ENCODE data around the gene KCNMA1. TPM values are rescaled to one million over a fixed set of nuclear protein-coding genes. Genes with fewer than 3 reads are reported as not detected.

KCNMA1 gene
- polyA plus RNA-seq, 1 of the 3 experiments (the other 2 are of a cell fraction): 107 TPM

DNA sequence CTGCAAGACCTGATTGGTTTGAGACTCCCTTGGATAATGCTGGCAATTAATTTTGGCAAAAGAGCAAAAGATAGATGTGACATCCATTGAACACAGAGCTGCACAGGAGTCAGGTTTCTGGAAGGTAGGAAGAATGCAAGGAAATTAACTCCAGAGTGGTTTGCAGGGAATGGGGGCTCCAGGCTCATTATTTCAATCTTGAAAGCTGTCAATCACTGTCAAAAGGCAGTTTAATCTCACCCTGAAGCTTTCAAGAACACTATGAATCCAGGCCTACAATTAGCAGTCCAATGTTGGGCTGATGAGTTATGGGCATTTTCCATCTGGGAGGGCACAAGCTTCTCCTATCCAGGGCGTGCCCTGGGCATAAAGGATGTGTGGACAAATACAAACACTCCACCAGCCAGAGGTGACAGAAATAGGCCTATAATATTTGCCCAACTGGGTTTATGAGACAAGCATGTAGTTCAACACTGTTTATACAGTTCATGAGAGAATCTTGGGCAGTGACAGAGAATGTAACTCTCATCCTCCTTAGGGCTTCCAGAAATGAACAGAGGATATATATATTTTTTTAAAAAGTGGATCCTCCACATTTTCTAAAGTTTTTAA is 80.5 kb downstream of the KCNMA1 start:
- Histone ChIP-seq H3F3A (replicated peaks; ENCODE audit: insufficient read depth) (peaks cover 3% of the 10 kb centered on the region), H3K4me2 (no peak overlapping the region), H3K27me3 (ENCODE audit: insufficient read depth) (no peaks in the 10 kb centered on the region), H4K20me1 (ENCODE audit: insufficient read depth) (no peaks in the 10 kb centered on the region), H3K4me3 (ENCODE audit: low read depth in 2 of 2, low read length in 1 of 2) (no peak overlapping the region), H3K9me2 (no peaks in the 10 kb centered on the region), H3K79me2 (ENCODE audit: insufficient read depth) (no peaks in the 10 kb centered on the region), H3K9me3 (no peaks in the 10 kb centered on the region), H3K36me3 (replicated peaks in 1 of 2; ENCODE audit: control insufficient read depth in 1 of 2, insufficient read depth in 2 of 2, low read length in 1 of 2) (no peaks in the 10 kb centered on the region), H2AFZ (ENCODE audit: low read depth) (no peak overlapping the region), H3K27ac (ENCODE audit: low read depth in 2 of 2, low read length in 1 of 2) (no peak overlapping the region), H3K9ac (no peak overlapping the region), H3K4me1 (ENCODE audit: control insufficient read depth in 1 of 2, insufficient read depth in 2 of 2, low read depth in 1 of 2, low read length in 1 of 2) (peaks cover 0 to 5% of the 10 kb centered on the region in 2 experiments; a peak in 1 of 4 replicates)
- ChIA-PET POLR2A (no interaction called here), CTCF (interaction anchor here (0.9 kb wide), 1 partner anchor 370 kb away, joined by 3 read pairs; no protein-coding TSS in a partner anchor)
- TF ChIP-seq TCF12 (IDR thresholded peaks at IDR 0.05): 0 out of 2 replicates have a peak, but pooled peaks have one; percentile 7
- no peak for TF ChIP-seq EZH2phosphoT487 (IDR thresholded peaks at IDR 0.05; ENCODE audit: borderline replicate concordance, low read depth)
- TF ChIP-seq, protein P1, sequence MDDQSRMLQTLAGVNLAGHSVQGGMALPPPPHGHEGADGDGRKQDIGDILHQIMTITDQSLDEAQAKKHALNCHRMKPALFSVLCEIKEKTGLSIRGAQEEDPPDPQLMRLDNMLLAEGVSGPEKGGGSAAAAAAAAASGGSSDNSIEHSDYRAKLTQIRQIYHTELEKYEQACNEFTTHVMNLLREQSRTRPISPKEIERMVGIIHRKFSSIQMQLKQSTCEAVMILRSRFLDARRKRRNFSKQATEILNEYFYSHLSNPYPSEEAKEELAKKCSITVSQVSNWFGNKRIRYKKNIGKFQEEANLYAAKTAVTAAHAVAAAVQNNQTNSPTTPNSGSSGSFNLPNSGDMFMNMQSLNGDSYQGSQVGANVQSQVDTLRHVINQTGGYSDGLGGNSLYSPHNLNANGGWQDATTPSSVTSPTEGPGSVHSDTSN (IDR thresholded peaks at IDR 0.05): peak; percentile 26; the same call in 1 of the 2 replicates
- no peak for TF ChIP-seq MEF2A (IDR thresholded peaks at IDR 0.05; ENCODE audit: borderline replicate concordance, low read depth)
- no peak for TF ChIP-seq RCOR1 (IDR thresholded peaks at IDR 0.05; ENCODE audit: low read length)
- TF ChIP-seq, protein P2, sequence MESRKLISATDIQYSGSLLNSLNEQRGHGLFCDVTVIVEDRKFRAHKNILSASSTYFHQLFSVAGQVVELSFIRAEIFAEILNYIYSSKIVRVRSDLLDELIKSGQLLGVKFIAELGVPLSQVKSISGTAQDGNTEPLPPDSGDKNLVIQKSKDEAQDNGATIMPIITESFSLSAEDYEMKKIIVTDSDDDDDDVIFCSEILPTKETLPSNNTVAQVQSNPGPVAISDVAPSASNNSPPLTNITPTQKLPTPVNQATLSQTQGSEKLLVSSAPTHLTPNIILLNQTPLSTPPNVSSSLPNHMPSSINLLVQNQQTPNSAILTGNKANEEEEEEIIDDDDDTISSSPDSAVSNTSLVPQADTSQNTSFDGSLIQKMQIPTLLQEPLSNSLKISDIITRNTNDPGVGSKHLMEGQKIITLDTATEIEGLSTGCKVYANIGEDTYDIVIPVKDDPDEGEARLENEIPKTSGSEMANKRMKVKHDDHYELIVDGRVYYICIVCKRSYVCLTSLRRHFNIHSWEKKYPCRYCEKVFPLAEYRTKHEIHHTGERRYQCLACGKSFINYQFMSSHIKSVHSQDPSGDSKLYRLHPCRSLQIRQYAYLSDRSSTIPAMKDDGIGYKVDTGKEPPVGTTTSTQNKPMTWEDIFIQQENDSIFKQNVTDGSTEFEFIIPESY (IDR thresholded peaks at IDR 0.05; ENCODE audit: borderline replicate concordance, low read depth): no peak
- WGBS (ENCODE audit: low lambda C conversion rate): 89% methylated on average over 1 of the region's 1 CpG
- DNase-seq: no peak

DNA sequence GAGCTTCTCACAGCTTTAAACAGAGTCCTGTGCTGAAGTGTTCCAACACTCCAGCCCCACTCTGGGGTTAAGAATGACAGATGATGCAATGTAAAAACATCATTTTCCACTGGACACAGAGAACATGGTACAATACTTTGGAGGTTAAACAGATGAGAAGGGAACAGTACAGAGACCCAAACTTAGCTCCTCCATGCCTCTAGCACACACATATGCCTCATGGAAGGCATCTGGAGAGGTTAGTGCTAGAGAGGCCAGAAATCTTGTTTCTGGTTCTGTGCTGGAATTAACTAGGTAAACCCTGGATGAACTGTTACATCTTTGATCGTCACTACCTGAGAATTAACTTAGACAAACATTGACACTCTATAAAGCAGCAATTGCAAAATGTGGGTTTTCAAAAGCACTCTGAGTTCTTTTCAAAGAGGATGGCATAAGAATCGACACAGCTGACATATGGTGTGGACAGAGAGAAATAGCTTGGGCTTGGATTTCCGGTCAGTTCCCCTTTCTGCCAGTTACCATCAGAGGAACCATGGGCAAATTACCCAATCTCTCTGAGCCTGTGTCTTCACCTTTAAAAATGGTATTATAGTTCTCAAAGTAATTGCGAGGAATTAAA is 81.9 kb downstream of the KCNMA1 start:
- H2AFZ ChIP-seq (ENCODE audit: low read depth): no peak overlapping the region
- H3F3A ChIP-seq (replicated peaks; ENCODE audit: insufficient read depth): peaks cover 3% of the 10 kb centered on the region
- H3K27me3 ChIP-seq (ENCODE audit: insufficient read depth): no peaks in the 10 kb centered on the region
- no peaks in the 10 kb centered on the region for H4K20me1 ChIP-seq (ENCODE audit: insufficient read depth)
- no peak overlapping the region for H3K4me2 ChIP-seq
- H3K9me3 ChIP-seq: no peaks in the 10 kb centered on the region
- DNase-seq: no peak
- no peak overlapping the region for H3K9ac ChIP-seq
- no peak overlapping the region for H3K27ac ChIP-seq (ENCODE audit: low read depth in 2 of 2, low read length in 1 of 2)
- H3K79me2 ChIP-seq (ENCODE audit: insufficient read depth): no peaks in the 10 kb centered on the region
- 85% methylated on average over 4 of the region's 4 CpGs for WGBS (ENCODE audit: low lambda C conversion rate)
- H3K4me3 ChIP-seq (ENCODE audit: low read depth in 2 of 2, low read length in 1 of 2): no peak overlapping the region
- H3K4me1 ChIP-seq (ENCODE audit: control insufficient read depth in 1 of 2, insufficient read depth in 2 of 2, low read depth in 1 of 2, low read length in 1 of 2): peaks cover 0 to 5% of the 10 kb centered on the region in 2 experiments; a peak in 1 of 4 replicates
- H3K9me2 ChIP-seq: no peaks in the 10 kb centered on the region
- ChIA-PET CTCF (no interaction called here), POLR2A (no interaction called here)
- H3K36me3 ChIP-seq (replicated peaks in 1 of 2; ENCODE audit: control insufficient read depth in 1 of 2, insufficient read depth in 2 of 2, low read length in 1 of 2): no peaks in the 10 kb centered on the region
- TF ChIP-seq, protein P3, sequence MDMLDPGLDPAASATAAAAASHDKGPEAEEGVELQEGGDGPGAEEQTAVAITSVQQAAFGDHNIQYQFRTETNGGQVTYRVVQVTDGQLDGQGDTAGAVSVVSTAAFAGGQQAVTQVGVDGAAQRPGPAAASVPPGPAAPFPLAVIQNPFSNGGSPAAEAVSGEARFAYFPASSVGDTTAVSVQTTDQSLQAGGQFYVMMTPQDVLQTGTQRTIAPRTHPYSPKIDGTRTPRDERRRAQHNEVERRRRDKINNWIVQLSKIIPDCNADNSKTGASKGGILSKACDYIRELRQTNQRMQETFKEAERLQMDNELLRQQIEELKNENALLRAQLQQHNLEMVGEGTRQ (IDR thresholded peaks at IDR 0.05; ENCODE audit: borderline replicate concordance, low read depth, low read length): no peak
- TF ChIP-seq ELF1 (IDR thresholded peaks at IDR 0.05) (no peak), SIN3A (IDR thresholded peaks at IDR 0.05; ENCODE audit: borderline replicate concordance, low read depth, low read length) (no peak), GATA2 (CRISPR knock-in tag; IDR thresholded peaks at IDR 0.05) (no peak), NFIC (IDR thresholded peaks at IDR 0.05; ENCODE audit: borderline replicate concordance) (no peak), SMC3 (IDR thresholded peaks at IDR 0.05; ENCODE audit: low read depth, low read length) (no peak), MEF2A (IDR thresholded peaks at IDR 0.05; ENCODE audit: borderline replicate concordance, low read depth) (no peak), GABPA (IDR thresholded peaks at IDR 0.05; ENCODE audit: low read depth) (no peak), POLR2AphosphoS5 (IDR thresholded peaks at IDR 0.05; ENCODE audit: low read depth, low read length) (no peak), RXRA (IDR thresholded peaks at IDR 0.05; ENCODE audit: borderline replicate concordance, low read depth) (no peak)
- TF ChIP-seq, protein P4, sequence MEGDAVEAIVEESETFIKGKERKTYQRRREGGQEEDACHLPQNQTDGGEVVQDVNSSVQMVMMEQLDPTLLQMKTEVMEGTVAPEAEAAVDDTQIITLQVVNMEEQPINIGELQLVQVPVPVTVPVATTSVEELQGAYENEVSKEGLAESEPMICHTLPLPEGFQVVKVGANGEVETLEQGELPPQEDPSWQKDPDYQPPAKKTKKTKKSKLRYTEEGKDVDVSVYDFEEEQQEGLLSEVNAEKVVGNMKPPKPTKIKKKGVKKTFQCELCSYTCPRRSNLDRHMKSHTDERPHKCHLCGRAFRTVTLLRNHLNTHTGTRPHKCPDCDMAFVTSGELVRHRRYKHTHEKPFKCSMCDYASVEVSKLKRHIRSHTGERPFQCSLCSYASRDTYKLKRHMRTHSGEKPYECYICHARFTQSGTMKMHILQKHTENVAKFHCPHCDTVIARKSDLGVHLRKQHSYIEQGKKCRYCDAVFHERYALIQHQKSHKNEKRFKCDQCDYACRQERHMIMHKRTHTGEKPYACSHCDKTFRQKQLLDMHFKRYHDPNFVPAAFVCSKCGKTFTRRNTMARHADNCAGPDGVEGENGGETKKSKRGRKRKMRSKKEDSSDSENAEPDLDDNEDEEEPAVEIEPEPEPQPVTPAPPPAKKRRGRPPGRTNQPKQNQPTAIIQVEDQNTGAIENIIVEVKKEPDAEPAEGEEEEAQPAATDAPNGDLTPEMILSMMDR (IDR thresholded peaks at IDR 0.05): no peak
- TF ChIP-seq, protein P5, sequence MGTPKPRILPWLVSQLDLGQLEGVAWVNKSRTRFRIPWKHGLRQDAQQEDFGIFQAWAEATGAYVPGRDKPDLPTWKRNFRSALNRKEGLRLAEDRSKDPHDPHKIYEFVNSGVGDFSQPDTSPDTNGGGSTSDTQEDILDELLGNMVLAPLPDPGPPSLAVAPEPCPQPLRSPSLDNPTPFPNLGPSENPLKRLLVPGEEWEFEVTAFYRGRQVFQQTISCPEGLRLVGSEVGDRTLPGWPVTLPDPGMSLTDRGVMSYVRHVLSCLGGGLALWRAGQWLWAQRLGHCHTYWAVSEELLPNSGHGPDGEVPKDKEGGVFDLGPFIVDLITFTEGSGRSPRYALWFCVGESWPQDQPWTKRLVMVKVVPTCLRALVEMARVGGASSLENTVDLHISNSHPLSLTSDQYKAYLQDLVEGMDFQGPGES (IDR thresholded peaks at IDR 0.05; ENCODE audit: low read depth, low read length): no peak

All from SK-N-SH (cell line).